Uterus (tissue), 4 donors: ENCODE measurements around the gene STAP2. TPM values are rescaled to one million over a fixed set of nuclear protein-coding genes. Genes with fewer than 3 reads are reported as not detected.

ENCODE experiments used
- DNase-seq, 2 donors: peaks; one replicate each; pipeline ENCODE4 v3.0.0-alpha.2; 2019 to 2020
- H3K27ac ChIP-seq, 2 donors: fragments of 200-600 bp; sonication (generic); 1 replicate in 1 of 2; 2 replicates in 1 of 2; pipeline ENCODE4 v1.5.1; 2016 to 2018
- H3K27me3 ChIP-seq, 2 donors: fragments of 200-600 bp; sonication (generic); one replicate each; pipeline ENCODE4 v1.5.1; 2018 to 2019; ENCODE audit warnings: control low read depth in 1 of 2
- H3K36me3 ChIP-seq, 2 donors: fragments of 200-600 bp; sonication (generic); one replicate each; pipeline ENCODE4 v1.5.1; 2019; ENCODE audit warnings: control low read depth in 1 of 2
- H3K4me1 ChIP-seq, 2 donors: fragments of 200-600 bp; sonication (generic); one replicate each; pipeline ENCODE4 v1.5.1; 2018 to 2019; ENCODE audit warnings: control low read depth in 1 of 2
- H3K4me3 ChIP-seq, 2 donors: fragments of 200-600 bp; sonication (generic); 1 replicate in 1 of 2; 2 replicates in 1 of 2; pipeline ENCODE4 v1.5.1; 2018 to 2019; ENCODE audit warnings: mild to moderate bottlenecking in 1 of 2
- H3K9me3 ChIP-seq, 2 donors: fragments of 200-600 bp; sonication (generic); one replicate each; pipeline ENCODE4 v1.5.1; 2019; ENCODE audit warnings: control low read depth in 1 of 2
- POLR2A ChIP-seq, 2 donors: fragments of 450-650 bp; IDR thresholded peaks; one replicate each; pipeline ENCODE4 v1.6.1; 2016; ENCODE audit warnings: antibody characterized with exemption in 2 of 2, mild to moderate bottlenecking in 1 of 2, moderate library complexity in 1 of 2
- intact Hi-C: fragments of 100-400 bp; cut with DNase I; formaldehyde crosslinking; loops from one replicate; pipeline ENCODE4 v1.15.1; 2023; ENCODE audit warnings: low total_unique reads
- total RNA-seq, 4 donors: library from RNA; depleted of rRNA in 3 of 4; stranded (reverse); fragments of >200 nt in 3 of 4; gene quantifications; one replicate each; pipeline versions ENCODE4 v1.1.0 to v1.2.4, GENCODE V29; 2014 to 2023
- TF ChIP-seq, protein P1 (sequence below), 4 experiments: fragments of 200-600 bp in 2 of 4; fragments of 450-650 bp in 2 of 4; sonication (generic) in 2 of 4; IDR thresholded peaks; one replicate each; pipeline ENCODE4 v1.5.1; 2016 to 2019; ENCODE audit warnings: antibody characterized with exemption in 4 of 4, mild to moderate bottlenecking in 2 of 4, moderate library complexity in 1 of 4
- donor health status: DM: yes; HTN: yes; CAD: no.

Gene STAP2
- total RNA-seq, 4 donors from 2014 or later, result 0.29 to 9.4 (median 6.2) TPM

DNA sequence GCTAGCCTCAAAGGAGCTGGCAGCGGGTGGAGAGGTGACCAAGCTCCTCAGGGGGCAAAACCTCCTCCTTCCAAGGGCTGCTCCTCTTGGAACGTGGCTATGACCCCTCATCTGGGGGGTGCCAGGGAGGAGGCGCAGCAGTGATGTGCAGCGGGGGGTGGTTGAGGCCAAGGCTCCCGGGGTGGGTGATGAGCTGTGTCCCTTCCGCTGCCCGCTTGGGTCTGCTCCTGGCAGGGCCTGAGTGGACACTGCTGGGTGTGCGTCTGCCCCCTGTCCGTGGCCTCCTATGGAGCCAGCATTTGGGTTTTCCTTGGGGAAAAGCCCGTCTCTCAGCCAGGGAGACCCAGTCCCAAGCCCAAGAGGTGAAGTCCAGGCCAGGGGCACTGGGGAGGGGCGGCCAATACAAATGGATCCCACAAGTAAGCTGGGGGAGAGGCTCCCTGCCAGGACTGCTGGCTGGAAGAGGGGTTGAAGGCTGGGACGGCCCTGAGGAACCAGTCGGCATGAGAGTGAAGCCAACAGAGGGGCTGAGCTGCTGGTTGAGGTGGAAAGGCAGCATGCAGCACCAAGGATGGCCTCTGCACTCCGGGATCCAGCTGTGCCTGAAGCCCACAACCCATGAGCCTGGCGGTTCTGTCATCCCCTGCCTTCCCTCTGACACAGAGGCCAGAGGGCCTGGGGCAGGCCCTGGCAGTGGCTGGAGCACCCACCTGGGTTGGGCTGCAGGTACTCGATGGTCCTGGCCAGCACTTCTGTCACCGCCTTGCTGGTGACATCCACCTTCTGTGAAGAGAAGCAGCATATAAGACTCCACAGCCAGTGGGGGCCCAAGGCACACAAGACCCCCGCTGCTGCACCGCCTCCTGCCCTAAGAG lies 27.4 kb upstream of the STAP2 start:
- H3K4me3 ChIP-seq, result no peak overlapping the region
- intact Hi-C loops, result no loop called here
- TF ChIP-seq, protein P1, sequence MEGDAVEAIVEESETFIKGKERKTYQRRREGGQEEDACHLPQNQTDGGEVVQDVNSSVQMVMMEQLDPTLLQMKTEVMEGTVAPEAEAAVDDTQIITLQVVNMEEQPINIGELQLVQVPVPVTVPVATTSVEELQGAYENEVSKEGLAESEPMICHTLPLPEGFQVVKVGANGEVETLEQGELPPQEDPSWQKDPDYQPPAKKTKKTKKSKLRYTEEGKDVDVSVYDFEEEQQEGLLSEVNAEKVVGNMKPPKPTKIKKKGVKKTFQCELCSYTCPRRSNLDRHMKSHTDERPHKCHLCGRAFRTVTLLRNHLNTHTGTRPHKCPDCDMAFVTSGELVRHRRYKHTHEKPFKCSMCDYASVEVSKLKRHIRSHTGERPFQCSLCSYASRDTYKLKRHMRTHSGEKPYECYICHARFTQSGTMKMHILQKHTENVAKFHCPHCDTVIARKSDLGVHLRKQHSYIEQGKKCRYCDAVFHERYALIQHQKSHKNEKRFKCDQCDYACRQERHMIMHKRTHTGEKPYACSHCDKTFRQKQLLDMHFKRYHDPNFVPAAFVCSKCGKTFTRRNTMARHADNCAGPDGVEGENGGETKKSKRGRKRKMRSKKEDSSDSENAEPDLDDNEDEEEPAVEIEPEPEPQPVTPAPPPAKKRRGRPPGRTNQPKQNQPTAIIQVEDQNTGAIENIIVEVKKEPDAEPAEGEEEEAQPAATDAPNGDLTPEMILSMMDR (IDR thresholded peaks at IDR 0.05), result no peak
- no peak for TF ChIP-seq POLR2A (IDR thresholded peaks at IDR 0.05)
- no peaks in the 10 kb centered on the region for H3K36me3 ChIP-seq
- no peaks in the 10 kb centered on the region for H3K27me3 ChIP-seq
- H3K27ac ChIP-seq, result no peak overlapping the region
- no peaks in the 10 kb centered on the region for H3K9me3 ChIP-seq
- peaks cover 0 to 21% of the 10 kb centered on the region in 2 donors for H3K4me1 ChIP-seq
- DNase-seq, result no peak

GRCh38 chr19:4365341-4365740 lies 26.7 kb upstream of the STAP2 start:
- no peak for TF ChIP-seq POLR2A (IDR thresholded peaks at IDR 0.05)
- TF ChIP-seq, protein P1 (IDR thresholded peaks at IDR 0.05), result no peak
- intact Hi-C loops, result no loop called here
- Histone ChIP-seq H3K36me3 (no peaks in the 10 kb centered on the region), H3K9me3 (no peaks in the 10 kb centered on the region), H3K27ac (no peak overlapping the region), H3K4me1 (peaks cover 0 to 21% of the 10 kb centered on the region in 2 donors), H3K4me3 (no peak overlapping the region), H3K27me3 (no peaks in the 10 kb centered on the region)
- DNase-seq, result no peak

GRCh38 chr19:4363571-4364304 lies 25.1 kb upstream of the STAP2 start:
- Histone ChIP-seq H3K4me1 (peaks cover 0 to 8% of the 10 kb centered on the region in 2 donors), H3K4me3 (no peak overlapping the region), H3K36me3 (no peaks in the 10 kb centered on the region), H3K27me3 (no peaks in the 10 kb centered on the region), H3K9me3 (no peaks in the 10 kb centered on the region), H3K27ac (no peak overlapping the region)
- intact Hi-C loops, result no loop called here
- TF ChIP-seq POLR2A (IDR thresholded peaks at IDR 0.05), result no peak
- TF ChIP-seq, protein P1 (IDR thresholded peaks at IDR 0.05), result no peak
- no peak for DNase-seq

- Histone ChIP-seq H3K4me3 (no peak overlapping the region), H3K27ac (no peak overlapping the region), H3K36me3 (no peaks in the 10 kb centered on the region), H3K27me3 (no peaks in the 10 kb centered on the region), H3K9me3 (no peaks in the 10 kb centered on the region), H3K4me1 (peaks cover 0 to 1% of the 10 kb centered on the region in 2 donors)
- no peak for DNase-seq
- intact Hi-C loops, result no loop called here
- TF ChIP-seq, protein P1 (IDR thresholded peaks at IDR 0.05), result no peak
- TF ChIP-seq POLR2A (IDR thresholded peaks at IDR 0.05), result no peak
Observed at GRCh38 chr19:4362831-4363545, 24.4 kb upstream of the STAP2 start.
